A673 (cell line): ENCODE measurements around the gene PPP1R37. TPM values are rescaled to one million over a fixed set of nuclear protein-coding genes. Genes with fewer than 3 reads are reported as not detected.

Experiments
- BruUV-seq: library from RNA; stranded (reverse); fragments of 400-500 nt; replicated peaks from 2 replicates; lab custom pipeline; 2021; lab: Mats Ljungman, UMichigan
- CTCF ChIA-PET: fragments of 300-600 bp; sonication (Branson Sonifier 250); formaldehyde crosslinking; loops from one replicate; lab custom pipeline; 2022; ENCODE audit warnings: antibody characterized with exemption; lab: Charles Lee
- POLR2A ChIA-PET: fragments of 300-600 bp; sonication (Branson Sonifier 250); formaldehyde crosslinking; loops from one replicate; lab custom pipeline; 2022; ENCODE audit warnings: antibody characterized with exemption; ENCODE audit not compliant: low non-redundant PET; lab: Charles Lee
- DNase-seq: peaks from one replicate; pipeline ENCODE4 v3.0.0-alpha.2; 2015; ENCODE audit warnings: low spot score
- H3K27ac ChIP-seq: fragments of 200-600 bp; sonication (generic); 2 replicates; pipeline ENCODE4 v1.5.1; 2016; ENCODE audit warnings: mixed run types, low read depth, mild to moderate bottlenecking, mixed read lengths, antibody characterized with exemption, low read length; ENCODE audit not compliant: poor library complexity, severe bottlenecking
- H3K27me3 ChIP-seq: fragments of 200-600 bp; sonication (generic); replicated peaks from 2 replicates; pipeline ENCODE4 v1.6.1; 2017; ENCODE audit warnings: mixed run types, low read depth, mild to moderate bottlenecking, mixed read lengths, antibody characterized with exemption, low read length; ENCODE audit not compliant: insufficient read depth, poor library complexity
- H3K36me3 ChIP-seq: fragments of 200-600 bp; sonication (generic); 2 replicates; pipeline ENCODE4 v1.6.1; 2016; ENCODE audit warnings: mixed run types, mild to moderate bottlenecking, mixed read lengths, antibody characterized with exemption, low read length; ENCODE audit not compliant: insufficient read depth, poor library complexity, severe bottlenecking
- H3K4me1 ChIP-seq: fragments of 200-600 bp; sonication (generic); 2 replicates; pipeline ENCODE4 v1.6.1; 2017; ENCODE audit warnings: mixed run types, mild to moderate bottlenecking, mixed read lengths, antibody characterized with exemption, low read length; ENCODE audit not compliant: insufficient read depth, poor library complexity, severe bottlenecking
- H3K4me3 ChIP-seq: fragments of 200-600 bp; sonication (generic); 2 replicates; pipeline ENCODE4 v1.5.1; 2016; ENCODE audit warnings: low read depth, mixed run types, mild to moderate bottlenecking, mixed read lengths, low read length; ENCODE audit not compliant: poor library complexity, severe bottlenecking
- H3K9me3 ChIP-seq: fragments of 200-600 bp; sonication (generic); 2 replicates; pipeline ENCODE4 v1.6.1; 2016; ENCODE audit warnings: mixed run types, low read depth, mild to moderate bottlenecking, mixed read lengths, antibody characterized with exemption, low read length; ENCODE audit not compliant: poor library complexity, severe bottlenecking
- CTCF ChIP-seq: fragments of 300-800, 200-600 bp; sonication (generic); conservative IDR thresholded peaks from 2 replicates; pipeline ENCODE4 v1.5.1; 2017; ENCODE audit warnings: low read depth, mild to moderate bottlenecking, antibody characterized with exemption, low read length, moderate library complexity, mixed read lengths
- EZH2 ChIP-seq: fragments of 200-600 bp; sonication (generic); IDR thresholded peaks from 2 replicates; pipeline ENCODE4 v1.6.1; 2017; ENCODE audit warnings: borderline replicate concordance, low read depth, mild to moderate bottlenecking, mixed read lengths, antibody characterized with exemption, low read length; ENCODE audit not compliant: poor library complexity, severe bottlenecking
- intact Hi-C: fragments of 100-400 bp; cut with micrococcal nuclease; formaldehyde crosslinking; loops from one replicate; pipeline ENCODE4 v1.10.0; 2022; ENCODE audit not compliant: unreplicated experiment
- total RNA-seq: library from RNA; stranded (reverse); gene quantifications from 2 replicates; pipeline ENCODE4 v1.2.3, GENCODE V29; 2021

PPP1R37 gene
- total RNA-seq, 1 experiment from 2014 or later, result 34.0 TPM

GRCh38 chr19:45151821-45152503 is 59.0 kb downstream of the PPP1R37 start:
- intact Hi-C loops, result no loop called here
- Histone ChIP-seq H3K4me3 (peak overlapping the region; percentile 13), H3K27ac (no peak overlapping the region), H3K9me3 (no peaks in the 10 kb centered on the region), H3K4me1 (peaks cover 13% of the 10 kb centered on the region), H3K27me3 (peaks cover 17% of the 10 kb centered on the region), H3K36me3 (no peaks in the 10 kb centered on the region)
- DNase-seq, result no peak
- POLR2A ChIA-PET, result no interaction called here
- peak; percentile 5 for TF ChIP-seq EZH2
- TF ChIP-seq CTCF, result no peak
- no TSS peak for BruUV-seq
- CTCF ChIA-PET, result no interaction called here

DNA sequence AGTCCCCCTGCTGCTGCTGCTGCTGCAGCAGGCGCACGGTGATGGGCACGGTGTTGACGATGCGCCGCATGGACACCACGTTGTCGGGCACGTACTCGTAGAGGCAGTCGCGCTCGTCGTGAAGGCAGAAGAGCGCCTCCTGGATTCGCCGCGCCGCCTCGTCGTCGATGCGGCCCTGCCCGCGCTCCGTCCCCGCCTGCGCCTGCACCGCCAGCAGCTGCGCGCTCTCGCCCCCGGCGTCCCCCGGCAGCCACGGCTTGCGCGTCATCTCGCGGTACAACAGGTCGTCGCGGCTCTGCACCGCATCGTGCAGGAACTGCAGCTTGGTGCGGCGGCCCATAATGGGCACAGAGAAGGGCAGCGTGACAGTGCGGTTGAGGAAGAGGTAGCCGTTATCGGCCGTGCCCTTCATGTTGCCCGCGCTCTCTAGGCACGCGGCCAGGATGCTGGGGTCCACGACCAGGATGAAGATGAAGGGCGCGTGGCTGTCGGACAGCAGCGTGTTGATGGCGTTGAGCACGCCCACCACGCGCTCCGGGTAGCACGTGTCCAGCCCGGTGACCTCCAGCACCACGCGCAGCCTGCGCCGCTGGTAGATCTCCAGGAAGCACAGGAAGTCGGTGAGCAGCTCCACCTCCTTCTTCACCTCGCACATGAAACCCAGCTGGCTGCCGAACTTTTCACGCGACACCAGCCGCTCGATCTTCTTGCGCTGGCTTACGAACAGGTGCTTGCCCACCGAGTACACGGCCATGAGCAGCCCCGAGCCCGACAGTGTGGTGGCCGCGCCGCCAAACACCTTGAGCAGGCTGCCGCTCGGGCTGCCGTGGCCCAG is 59.7 kb downstream of the PPP1R37 start:
- no peaks in the 10 kb centered on the region for H3K9me3 ChIP-seq
- H3K27ac ChIP-seq, result no peak overlapping the region
- H3K4me3 ChIP-seq, result peak overlapping the region; percentile 27
- DNase-seq, result peak; percentile 77
- H3K36me3 ChIP-seq, result no peaks in the 10 kb centered on the region
- TF ChIP-seq EZH2 (no peak), CTCF (peak; percentile 36; the same call in 1 of the 2 replicates)
- peaks cover 17% of the 10 kb centered on the region for H3K27me3 ChIP-seq
- H3K4me1 ChIP-seq, result peaks cover 13% of the 10 kb centered on the region
- POLR2A ChIA-PET, result interaction anchor here (0.6 kb wide), 1 partner anchor 1697 kb away, joined by 3 read pairs; no protein-coding TSS in a partner anchor
- CTCF ChIA-PET, result no interaction called here
- BruUV-seq, result no TSS peak
- intact Hi-C loops, result loop anchor here (1.0 kb wide), 1 partner anchor 26 kb away; the partner anchor contains the start of genes BLOC1S3 and TRAPPC6A

DNA sequence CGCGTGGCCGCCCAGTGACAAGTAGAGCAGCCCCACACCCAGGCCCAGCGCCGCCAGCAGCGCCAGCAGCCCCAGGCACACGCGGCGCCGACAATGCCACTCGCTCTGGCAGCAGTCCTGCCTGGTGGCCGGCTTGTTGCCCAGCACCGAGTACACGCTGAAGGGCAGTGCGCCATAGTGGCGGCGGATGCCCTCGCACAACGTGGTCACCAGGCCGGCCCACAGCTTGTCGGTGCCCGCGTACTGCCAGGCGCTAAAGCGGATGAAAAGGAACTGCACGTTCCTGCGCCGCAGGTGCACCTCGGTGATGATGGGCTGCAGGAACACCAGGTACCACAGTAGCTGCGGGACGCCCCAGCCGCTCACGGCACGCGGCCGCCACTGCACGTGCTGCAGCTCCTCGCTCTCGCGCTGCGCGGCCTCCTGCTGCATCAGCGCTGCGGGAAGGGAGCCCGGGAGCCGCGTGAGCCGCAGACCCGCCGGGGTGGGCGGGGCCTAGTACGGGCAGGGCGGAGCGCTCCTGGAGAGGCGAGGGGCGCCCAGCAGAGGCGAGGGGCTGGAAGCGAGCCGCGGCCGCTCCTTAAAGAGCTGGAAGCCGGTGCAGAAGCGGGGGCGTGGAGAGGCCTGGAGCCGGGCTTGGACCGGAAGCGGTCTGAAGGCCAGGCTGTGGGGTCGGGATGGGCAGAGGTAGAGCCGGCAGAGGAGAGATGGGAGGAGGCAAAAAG is 60.5 kb downstream of the PPP1R37 start:
- Histone ChIP-seq H3K4me1 (peaks cover 13% of the 10 kb centered on the region), H3K4me3 (peak overlapping the region; percentile 27), H3K9me3 (no peaks in the 10 kb centered on the region), H3K36me3 (no peaks in the 10 kb centered on the region), H3K27me3 (peaks cover 17% of the 10 kb centered on the region), H3K27ac (no peak overlapping the region)
- ChIA-PET CTCF (no interaction called here), POLR2A (interaction anchor here (0.6 kb wide), 1 partner anchor 1696 kb away, joined by 3 read pairs; no protein-coding TSS in a partner anchor)
- intact Hi-C loops, result loop anchor here (1.0 kb wide), 1 partner anchor 25 kb away; the partner anchor contains the start of genes BLOC1S3 and TRAPPC6A
- no TSS peak for BruUV-seq
- peak; percentile 76 for DNase-seq
- no peak for TF ChIP-seq EZH2
- TF ChIP-seq CTCF, result no peak
